EH (cell line): ENCODE measurements around the gene KCTD20.
A peak's percentile ranks its signal among the peaks of the same experiment; 100 is the strongest.
"Not testable (repeated sequence)": the region's sequence is repeated elsewhere in the genome, so short reads cannot be mapped to it uniquely, and the experiment has no call there.

Experiments
- DNase-seq: peaks from one replicate; pipeline ENCODE4 v3.0.0-alpha.2; 2015; ENCODE audit warnings: low read depth

Gene KCTD20

GRCh38 chr6:36442671-36443470 lies at the start of gene KCTD20, which contains the start of gene PXT1:
Gene KCTD20, plus strand, starts transcription at chr6:36443000. Its CDS starts 27,098 bp downstream, at chr6:36470098.
Gene PXT1, minus strand, starts transcription at chr6:36442854. Its CDS starts 16,772 bp downstream, at chr6:36426082.
- DNase-seq = peak; percentile 87

DNA sequence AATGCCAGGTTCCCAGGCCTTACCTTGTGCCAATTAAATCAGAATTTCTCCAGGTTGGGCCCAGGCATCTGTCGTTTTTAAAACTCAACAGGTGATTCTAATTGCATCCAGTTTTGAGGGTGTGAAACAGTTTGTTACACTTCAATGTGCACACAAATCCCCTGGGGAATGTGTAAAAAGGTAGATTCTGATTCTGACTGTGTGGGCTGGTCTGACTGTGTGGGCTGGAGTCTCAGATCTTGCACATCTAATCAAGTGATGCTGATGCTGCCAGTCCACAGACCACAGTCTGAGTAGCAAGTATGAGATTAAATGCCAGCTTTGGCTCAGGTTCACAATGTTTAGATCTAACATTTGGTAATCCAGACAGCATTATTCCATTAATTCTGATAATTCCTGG lies 42.8 kb upstream of the KCTD20 start:
- DNase-seq = no peak

- peak; percentile 51 for DNase-seq
Observed at GRCh38 chr6:36402481-36402880, 40.3 kb upstream of the KCTD20 start.

- DNase-seq = no peak
Observed at GRCh38 chr6:36404164-36404563, 38.6 kb upstream of the KCTD20 start.

DNA sequence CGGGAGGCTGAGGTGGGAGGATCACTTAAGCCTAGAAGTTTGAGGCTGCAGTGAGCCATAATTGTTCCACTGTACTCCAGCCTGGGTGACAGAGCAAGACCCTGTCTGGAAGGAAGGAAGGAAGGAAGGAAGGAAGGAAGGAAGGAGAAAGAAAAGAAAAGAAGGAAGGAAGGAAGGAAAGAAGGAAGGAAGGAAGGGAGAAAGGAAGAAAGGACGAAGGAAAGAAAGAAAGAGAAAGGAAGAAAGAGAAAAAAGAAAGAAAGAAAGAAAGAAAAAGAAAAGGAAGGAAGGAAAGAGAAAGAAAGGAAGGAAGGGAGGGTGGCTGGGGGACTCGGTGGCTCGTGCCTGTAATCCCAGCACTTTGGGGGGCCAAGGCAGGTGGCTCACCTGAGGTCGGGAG lies 33.1 kb upstream of the KCTD20 start:
- DNase-seq = not testable (repeated sequence)

GRCh38 chr6:36413489-36414480 lies 29.0 kb upstream of the KCTD20 start:
- peak; percentile 24 for DNase-seq

DNA sequence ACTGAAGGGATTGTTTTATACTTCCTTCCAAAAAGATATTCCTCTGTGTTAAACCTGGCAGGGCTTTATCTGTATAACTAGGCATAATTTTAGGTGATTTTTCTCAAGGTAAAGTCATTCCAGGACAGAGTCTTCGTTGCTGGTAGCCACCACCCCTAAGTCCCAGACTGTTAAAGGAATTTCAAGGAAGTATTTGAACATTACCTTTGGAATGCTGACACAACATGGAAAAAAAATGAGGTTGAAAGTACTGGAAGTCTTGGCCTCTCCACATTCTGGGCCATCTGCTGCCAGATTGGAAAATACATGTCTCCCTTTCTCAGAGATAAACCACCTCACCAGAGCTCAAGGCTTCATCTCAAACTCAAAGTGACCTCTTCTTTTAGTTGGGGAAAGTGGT lies 28.3 kb upstream of the KCTD20 start:
- DNase-seq = peak; percentile 66

DNA sequence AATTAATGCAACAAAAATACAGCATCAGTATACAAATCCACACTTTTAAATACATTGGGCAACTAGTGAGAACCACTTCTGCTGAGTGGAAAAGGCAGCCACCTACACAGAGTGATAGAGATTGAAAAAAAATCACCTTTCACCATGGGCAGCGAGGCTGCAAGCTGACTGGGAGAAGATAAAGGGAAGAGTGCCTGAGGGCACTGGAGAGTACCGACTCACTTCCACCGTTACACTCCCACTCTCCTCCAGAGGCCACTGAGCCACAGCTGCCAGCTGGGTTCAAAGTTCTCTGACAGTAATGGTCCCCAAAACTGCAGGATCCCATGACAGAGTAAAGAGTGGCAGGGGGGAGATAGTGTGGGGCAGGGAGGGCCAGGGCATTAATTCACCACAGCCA lies 24.2 kb upstream of the KCTD20 start:
- DNase-seq = peak; percentile 25

DNA sequence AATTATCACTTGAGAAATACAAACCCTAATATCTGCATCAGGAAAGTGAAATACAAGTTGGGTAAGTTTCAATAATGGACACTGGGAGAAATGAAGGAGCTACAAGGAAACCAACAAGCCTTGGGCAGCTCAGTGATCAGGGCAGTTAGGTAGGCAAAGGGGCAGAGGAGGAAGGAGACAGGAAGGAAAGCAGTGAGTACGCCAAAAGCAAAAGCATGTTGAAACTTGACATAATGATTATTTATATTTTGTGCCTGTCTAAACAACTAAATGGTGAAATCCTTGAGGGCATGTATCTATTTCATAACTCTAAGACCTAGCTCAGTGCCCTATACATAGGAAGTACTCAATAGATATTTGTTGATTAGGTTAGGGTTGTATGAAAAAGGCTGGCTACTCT lies 23.5 kb upstream of the KCTD20 start:
- DNase-seq = no peak

DNA sequence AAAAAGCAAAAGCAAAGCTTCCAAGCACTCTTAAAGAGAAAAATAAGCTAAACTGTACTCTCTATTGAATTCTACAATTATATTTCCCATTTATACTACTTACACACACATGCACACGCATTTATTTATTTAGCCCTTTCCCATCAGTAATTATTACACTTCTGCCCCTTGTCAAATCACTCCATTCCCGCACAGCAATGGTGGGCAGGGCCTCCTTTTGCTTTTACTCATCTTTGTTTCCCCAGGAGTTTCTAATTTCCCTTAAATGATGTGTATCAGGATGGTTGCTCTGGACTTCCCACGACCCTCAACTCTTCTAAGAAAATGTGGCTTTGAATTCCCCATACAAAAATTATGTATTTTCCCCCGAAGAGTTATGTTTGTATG lies 20.1 kb upstream of the KCTD20 start:
- no peak for DNase-seq

DNA sequence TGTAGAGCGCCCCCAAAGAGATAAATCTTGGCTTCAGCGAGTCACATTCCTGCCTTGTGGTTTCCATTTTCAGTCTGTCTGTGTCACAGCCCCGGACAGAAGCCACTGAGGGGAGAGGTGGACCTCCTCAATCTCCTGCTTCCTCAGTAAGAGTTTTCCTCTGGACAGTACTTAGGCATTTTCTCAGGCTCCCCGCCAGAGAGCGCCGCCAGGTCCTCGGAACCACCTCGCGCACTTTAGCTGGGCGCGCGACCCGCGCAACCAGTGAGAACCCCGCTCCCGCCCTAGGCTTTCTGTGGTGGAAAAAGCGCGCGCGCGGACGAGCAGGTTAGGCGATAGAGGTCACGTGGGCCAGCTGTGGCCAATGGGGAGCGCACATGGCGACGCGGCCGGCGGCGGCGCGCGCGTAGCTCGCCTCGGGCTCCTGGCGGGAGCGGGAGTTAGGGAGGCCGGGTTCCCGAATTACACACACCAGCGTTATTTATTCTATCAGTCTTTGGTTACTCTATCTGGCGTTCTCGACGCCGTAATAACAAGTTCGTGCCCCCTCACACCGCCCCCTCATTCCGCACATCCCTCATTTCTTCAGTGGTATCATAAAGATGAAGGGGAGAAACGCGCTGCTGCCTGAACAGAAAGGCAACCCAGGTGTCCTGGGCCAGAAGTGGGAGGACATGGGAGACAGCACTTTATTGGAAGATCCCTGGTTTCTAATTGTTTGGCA lies 19.5 kb upstream of the KCTD20 start:
- DNase-seq = peak; percentile 98

DNA sequence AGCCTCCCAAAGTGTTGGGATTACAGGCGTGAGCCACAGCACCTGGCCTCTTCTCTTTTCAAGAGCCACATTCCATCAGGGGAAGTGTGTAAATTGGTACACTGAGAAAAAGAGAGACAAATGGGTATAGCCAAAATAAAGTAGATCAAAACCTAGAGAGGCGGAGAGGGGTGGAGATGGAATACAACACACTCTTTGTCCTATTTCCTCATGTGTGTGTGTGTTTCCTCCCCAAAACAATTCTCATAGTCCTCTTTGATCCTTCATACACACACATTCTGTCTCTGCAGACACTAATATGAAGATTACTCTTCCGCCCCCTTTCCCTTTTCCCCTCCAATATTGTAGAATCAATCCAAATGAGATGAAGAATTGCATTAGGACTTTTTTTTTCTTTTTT lies 16.2 kb upstream of the KCTD20 start:
- DNase-seq = no peak

GRCh38 chr6:36428911-36429310 lies 13.9 kb upstream of the KCTD20 start:
- DNase-seq = no peak

DNA sequence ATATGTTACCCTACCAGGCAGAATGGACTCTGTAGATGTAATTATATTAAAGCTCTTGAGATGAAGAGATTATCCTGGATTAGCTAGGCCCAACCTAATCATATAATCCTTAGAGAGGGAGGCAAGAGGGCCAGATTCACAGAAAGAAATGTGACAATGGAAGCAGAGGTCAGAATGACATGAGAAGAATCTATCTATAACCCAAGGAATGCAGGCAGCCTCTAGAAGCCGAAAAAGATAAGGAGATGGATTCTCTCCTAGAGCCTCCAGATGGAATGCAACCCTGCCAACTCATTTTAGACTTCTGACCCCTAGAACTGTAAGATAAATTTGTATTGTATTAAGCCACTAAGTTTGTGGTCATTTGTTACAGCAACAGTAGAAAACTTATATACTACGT lies 12.4 kb upstream of the KCTD20 start:
- DNase-seq = peak; percentile 87

GRCh38 chr6:36431197-36431596 lies 11.6 kb upstream of the KCTD20 start:
- no peak for DNase-seq

DNA sequence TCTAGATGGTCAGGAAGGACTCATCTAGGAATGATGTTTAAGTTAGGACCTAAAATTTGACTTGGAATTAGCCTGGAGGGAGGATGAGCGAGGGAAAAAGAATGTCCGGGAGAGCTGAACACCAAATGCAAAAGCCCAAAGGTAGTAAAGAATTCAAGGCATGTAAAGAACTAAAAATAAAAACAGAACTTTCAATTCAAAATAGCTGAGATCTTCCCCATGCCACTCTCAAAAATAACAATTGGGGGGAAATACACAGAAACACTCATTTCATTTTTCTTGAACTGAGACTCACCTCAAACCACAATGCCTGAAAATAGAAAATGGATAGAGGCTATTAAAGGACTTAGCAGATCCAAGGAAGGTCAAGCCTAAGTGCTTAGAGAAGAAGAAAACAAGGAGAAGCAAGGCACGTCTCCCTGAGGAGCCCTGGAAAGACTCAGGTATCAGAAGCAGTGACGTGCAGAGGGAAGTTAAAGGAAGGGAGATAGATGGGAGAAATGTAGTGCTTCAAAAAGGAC lies 10.6 kb upstream of the KCTD20 start:
- peak; percentile 93 for DNase-seq

DNA sequence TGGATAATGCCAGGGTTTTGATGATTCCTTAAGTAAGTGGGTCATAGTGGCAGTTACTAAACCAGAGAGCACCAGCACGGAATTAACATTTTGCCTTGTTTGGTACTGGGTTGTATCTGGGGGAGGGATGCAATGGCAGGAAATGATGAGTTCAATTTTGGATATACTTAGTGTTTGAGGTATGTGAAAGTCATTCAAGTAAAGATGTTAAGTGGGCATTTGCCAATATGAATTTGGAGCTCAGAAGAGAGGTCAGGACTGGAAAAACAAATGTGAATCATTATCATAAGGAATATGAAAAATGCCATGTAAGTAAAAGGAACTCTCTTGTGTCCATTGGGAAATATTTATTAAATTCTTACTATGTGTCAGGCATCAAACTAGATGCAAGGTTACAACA lies 6.3 kb upstream of the KCTD20 start:
- peak; percentile 93 for DNase-seq

DNA sequence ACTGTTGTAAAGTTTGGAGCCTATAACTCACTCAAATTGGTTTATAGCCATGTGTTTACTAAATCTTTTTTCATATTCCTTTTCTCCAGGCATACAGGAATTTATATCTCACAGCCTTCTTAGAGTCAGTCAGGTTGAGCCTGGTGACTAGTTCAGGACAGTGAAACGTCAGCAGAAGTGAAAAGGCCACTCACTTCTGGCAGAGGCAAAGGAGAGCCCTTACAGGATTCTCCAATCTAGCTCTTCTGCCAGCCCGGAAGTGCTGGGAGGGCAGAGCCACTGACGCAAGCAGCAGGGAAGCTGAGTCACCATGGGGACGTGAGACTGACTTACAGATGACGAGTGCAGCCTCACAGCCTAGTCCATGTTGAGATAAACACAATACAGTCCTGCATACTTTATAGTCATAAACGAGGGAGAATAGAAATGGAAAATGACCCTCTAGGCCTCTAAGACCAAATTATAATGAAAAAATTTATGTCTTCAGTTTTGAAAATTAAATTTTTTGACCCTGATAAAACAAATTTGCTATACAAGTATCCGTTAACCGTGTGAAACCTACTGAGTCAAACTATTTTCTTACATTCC lies 1.4 kb upstream of the KCTD20 start:
- peak; percentile 99 for DNase-seq

- no peak for DNase-seq
Observed at GRCh38 chr6:36442103-36442670, 613 bp upstream of the KCTD20 start.

DNA sequence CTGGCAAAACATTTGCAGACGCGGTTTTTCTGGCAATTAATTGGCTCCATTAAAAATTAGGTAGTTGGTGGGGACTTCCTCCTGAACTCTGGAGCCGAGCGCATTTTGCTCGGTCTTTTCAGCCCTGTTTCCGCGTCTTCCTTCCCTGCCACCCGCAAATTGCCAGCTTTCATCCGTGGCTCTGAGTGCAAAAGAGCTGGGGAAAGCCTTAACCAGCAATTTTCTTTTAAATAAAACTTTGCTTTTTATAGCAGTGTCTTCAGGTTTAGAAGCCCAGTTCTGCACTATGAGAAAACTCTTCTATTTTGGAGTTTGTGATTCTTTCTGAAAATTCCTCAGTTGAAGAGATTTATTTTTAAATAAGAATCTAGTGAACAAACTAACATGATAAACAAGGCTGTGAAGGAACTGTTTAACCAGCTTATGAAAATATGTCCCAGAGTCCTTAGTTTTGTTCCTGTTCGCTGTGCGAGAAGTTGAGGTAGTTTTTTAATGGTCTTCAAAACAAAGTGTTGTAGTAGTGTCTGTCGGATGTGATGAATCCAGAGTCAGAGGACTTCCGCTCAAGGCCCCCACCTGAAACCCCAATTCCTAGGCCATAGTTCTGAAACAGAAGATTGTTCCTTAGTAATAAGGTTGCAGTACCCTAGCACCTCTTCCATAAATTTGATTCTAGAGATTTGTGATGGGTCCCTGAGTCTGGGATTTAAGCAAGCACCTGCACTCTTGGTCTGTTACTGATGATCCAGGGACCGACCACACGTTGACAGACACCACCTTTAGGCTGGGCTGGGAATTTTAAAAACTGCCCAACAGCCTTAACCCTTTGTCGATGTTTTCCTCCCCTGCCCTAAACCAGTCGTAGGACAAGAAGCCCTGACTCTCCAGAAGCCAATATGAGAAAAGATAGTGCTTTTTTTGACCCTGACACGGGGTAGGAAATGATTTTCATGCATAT lies 950 bp downstream of the KCTD20 start:
- peak; percentile 34 for DNase-seq
